HG03521 (cell line): ENCODE data around the gene PHC2.

Experiments used
- ATAC-seq: cut with Tn5 transposase; IDR thresholded peaks from one replicate; pipeline ENCODE4 v1.9.1; 2021; ENCODE audit warnings: mild to moderate bottlenecking, moderate library complexity; ENCODE audit not compliant: unreplicated experiment

The PHC2 gene

GRCh38 chr1:33391343-33392078 lies 39.4 kb downstream of the PHC2 start:
- no peak for ATAC-seq

DNA sequence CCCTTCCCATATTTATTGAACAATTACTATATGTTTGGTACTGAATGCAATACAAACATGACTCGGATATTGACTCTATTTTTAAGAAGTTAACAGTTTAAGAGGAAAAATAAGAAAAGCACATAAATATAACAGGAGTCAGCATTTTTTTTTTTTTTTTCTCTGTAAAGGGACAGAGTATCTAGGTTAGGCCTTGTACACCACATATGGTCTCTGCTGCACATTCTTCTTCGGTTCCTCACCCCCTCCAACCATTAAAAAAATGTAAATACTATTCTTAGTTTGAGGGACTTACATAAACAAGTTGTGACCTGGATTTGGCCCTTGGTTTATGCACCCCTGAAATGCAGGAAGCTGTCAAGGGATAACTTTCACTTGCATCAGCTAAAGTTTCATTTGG lies 40.4 kb downstream of the PHC2 start:
- no peak for ATAC-seq

DNA sequence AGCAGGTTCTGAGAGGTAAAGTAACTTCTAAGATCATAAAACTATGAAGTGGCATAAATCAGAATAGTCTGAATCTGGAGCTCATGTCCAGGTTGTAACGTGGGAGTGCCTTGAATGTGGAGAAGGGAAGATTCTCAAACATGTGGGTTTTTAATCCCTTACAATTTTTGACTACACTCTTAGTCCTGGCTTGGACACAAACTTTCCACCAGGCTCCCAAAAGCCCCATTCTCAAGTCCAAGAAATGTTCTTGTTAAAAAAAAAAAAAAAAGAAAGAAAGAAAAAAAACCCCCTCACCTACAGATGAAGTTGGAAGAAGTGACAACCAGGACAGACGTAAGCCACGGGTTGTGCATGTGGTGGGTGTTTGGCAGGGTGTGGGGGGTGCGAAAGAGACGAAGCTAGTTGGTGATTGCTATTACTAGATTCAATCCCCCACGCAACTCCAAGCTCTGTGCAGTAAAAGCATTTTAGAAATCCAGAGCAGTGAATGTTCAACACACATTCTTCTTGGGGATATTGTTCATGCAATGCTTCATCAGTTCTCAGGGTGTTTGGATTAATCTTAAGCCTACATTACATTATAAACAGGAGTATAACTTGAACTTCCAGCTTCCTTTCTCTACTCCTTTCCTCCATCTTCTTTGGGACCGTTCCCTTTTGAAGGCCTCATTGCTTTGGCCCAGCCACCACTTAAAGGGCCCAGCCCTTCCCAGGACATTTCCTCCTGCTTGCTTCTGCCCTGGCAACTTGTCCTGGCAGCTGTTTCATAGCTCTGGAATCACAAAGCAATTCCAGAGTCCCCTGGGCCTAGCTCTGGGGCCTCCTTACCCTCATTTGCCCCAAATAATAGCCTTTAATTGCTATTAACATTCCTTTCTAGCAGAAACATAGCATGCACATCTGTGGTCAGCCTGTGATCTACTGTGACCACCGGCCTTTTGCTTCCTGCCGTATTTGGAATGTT lies 41.8 kb downstream of the PHC2 start:
- no peak for ATAC-seq

- no peak for ATAC-seq
Measured at GRCh38 chr1:33387625-33388024, 43.3 kb downstream of the PHC2 start.

DNA sequence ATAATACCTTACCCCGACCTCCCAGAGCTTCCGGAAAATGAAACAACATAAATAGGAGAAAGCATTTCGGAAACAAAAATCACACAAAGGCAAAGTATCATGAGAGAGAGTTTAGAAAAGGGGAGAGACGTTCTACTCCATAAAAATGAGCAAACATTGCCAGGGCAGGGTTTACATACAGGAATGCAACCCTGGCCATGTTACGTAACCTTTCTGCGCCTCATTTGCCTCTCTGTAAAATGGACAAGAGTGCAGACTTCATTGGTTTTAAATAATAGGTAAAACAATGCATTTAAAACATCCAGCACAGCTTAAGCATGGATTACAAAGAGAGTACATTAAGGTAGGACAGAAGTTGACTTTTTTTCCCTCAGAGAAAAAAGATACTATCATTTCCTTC lies 45.6 kb downstream of the PHC2 start:
- ATAC-seq: no peak

GRCh38 chr1:33384040-33384812 lies 46.7 kb downstream of the PHC2 start:
- ATAC-seq: no peak

- no peak for ATAC-seq
Measured at GRCh38 chr1:33383489-33383888, 47.4 kb downstream of the PHC2 start.

DNA sequence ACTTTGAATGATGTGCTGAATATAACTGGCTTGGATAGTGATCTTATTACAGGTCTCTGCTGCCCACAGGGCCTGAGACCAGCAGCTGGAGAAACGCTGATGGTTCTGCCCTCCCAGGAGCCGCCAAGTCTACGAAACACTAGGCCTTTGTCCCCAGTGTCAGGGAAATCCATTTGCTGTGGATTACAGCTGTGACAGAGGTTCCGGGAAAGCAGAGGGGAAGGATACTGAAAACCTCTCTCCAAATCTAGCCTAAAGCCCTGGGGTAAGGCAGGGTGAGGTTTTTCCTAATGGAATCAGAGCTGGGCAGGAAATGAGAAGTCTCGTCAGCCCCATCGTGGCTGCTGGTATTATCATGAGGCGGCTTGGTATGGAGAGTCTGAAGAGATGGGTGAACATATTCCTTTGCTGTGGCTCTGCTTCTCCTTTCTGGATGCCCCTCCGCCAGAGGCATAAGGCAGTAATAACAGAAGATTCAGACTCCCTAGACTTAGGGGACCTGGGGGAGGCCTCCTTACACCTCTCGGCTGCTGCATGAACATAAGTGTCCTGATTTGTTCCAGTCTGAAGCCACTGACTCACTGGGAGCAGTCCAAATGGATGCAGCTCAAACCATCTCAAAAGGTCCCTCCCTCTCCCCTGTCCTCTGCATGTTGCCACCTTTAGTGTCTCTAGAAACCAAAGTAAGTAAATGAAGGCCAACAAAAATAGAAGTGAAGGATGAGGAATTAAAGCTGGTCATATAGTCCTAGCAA lies 48.1 kb downstream of the PHC2 start:
- no peak for ATAC-seq

DNA sequence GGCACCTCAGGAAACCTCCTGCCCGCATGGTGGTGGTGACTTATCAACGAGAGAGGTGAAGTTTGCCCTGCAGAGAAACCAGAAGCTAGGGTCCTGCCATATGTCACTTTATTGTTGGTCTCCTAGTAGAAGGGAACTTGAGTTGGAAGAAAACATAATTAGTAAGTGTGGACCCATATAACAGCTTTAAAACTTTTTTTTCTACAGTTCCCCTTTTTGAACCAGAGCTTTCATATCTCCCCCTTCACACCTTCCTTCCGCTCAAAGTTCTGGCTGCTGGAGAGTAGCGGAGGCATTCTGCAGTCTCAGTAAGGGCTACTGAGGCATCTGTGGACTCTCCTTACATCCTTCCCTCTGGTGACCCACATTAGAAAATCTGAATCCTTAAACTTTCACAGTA lies 48.9 kb downstream of the PHC2 start:
- ATAC-seq: no peak

DNA sequence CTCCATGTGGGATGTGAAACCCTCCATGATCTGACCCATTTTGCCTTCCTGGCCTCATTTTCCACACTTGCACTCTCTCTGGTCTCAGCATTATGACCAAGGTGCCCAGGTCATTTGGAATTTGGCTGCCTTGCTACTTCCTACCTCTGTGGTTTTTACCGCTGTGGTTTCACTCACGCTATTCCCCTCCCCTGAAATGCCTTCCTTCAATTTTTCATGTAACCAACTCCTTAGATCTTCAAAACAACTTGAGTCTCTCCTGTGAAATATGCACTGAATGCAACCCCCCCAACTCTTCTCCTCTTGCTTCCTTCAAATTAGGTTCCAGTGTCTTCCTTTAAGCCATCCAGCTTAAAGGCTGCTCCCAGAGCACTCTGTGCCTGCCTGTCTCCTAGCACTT lies 50.1 kb downstream of the PHC2 start:
- no peak for ATAC-seq

- ATAC-seq: no peak
Measured at GRCh38 chr1:33379631-33380354, 51.1 kb downstream of the PHC2 start.

DNA sequence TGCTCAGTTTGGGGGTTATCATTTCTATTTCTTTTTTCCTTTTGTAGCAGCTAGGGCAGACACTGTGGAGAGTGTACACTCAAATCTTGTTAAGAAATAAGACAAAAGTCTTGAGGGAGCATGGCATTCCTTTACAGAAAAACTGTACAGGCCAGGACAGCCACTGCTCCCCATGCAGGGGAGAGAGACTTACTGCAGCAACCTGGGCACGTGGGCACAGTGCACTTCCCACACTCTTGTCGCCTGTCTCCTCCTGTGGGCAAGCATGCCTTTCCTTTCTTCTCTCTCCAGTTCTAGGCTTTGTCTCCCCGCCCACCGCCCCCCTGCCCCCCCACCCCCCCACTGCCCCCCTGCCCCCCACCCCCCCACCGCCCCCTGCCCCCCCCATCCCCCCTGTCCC lies 51.9 kb downstream of the PHC2 start:
- ATAC-seq: no peak

GRCh38 chr1:33378524-33378923 lies 52.4 kb downstream of the PHC2 start:
- ATAC-seq: no peak

DNA sequence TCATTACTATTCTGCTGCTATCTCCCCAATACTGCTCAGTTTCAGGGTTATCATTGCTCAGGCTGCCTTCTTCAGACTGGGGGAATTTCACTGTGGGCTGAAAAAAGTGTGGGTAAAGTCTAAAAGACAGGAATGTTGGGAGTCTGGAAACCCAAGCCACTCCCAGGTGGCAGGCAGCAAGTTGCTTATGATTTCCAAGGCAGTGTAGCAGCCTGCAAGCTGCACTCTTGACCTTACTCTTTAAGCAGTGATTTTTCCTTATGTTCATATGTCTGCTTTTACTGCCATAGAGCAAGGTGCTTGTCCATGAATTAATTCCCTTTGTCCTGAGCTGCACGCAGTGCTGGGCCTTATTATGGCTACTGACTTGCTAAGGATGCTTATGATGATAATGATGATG lies 53.1 kb downstream of the PHC2 start:
- ATAC-seq: no peak

GRCh38 chr1:33377013-33377412 lies 53.9 kb downstream of the PHC2 start:
- ATAC-seq: no peak

GRCh38 chr1:33375316-33375715 lies 55.6 kb downstream of the PHC2 start:
- ATAC-seq: no peak

DNA sequence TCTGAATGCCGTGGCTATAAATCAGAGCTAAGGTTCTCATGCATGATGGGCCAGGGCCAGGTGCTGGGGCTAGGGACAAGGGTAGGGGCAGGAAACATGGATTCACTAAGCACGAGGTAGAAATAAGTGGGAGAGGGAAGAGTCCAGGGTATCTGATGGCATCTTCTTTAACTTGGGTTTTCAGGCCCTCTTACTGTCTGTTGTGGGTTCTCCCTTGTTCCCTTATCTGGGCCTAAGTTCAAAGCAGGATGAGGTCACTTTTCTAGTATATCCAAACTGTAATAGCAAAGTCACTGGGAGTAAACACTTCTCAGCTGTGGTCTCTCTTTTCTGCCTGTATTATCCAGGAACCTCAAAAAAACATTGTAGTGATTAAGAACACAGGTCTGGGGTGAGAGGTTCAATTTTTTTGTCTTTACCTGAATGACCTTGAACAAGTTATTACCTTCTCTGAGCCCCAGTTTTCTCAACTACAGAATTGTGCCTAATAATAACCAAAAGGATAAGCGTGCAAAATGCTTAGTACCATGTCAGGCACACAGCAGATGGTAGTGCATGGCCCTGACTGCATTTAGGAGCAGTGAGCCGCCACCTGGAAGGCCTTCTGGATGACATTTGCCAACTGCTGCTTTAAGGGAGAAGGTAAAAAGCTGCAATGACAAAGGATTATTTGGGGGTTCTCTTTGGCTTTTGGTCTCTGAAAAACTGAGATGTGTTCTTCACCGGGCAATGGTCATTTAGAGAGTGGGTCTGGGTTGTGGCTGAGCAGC lies 56.4 kb downstream of the PHC2 start:
- no peak for ATAC-seq

- ATAC-seq: no peak
Measured at GRCh38 chr1:33373606-33374005, 57.3 kb downstream of the PHC2 start.

DNA sequence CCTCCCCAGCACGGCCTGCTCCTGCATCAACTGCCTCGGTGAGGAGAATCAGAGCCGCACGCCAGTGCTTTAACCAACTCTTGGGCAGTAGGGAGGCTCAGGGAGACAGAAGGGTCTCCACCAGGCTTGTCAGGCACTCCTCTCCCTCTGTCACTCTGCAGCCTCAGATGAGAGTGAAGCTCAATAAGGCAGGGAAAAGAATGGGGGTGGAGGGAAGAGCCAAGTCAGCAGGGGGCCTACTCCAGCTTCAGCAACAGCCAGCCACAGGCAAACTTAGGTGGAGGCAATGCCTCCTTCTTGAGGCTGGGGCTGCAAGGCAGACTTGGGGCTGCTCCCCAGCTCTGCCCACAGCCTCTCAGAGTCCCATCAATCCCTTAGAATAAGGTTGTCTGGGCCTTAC lies 58.2 kb downstream of the PHC2 start:
- no peak for ATAC-seq
